Activated naive CD8-positive, alpha-beta T cell treated with anti-CD3 and anti-CD28 coated beads, Interleukin-2, amount 50 U/mL, for 16 hours (primary cell): ENCODE measurements around the gene SERTAD1.
"Not testable (repeated sequence)": the region's sequence is repeated elsewhere in the genome, so short reads cannot be mapped to it uniquely, and the experiment has no call there.

ENCODE experiments used
- DNase-seq: peaks from one replicate; pipeline ENCODE4 v3.0.0-alpha.2; 2020; ENCODE audit warnings: low read depth, low spot score

SERTAD1 gene

DNA sequence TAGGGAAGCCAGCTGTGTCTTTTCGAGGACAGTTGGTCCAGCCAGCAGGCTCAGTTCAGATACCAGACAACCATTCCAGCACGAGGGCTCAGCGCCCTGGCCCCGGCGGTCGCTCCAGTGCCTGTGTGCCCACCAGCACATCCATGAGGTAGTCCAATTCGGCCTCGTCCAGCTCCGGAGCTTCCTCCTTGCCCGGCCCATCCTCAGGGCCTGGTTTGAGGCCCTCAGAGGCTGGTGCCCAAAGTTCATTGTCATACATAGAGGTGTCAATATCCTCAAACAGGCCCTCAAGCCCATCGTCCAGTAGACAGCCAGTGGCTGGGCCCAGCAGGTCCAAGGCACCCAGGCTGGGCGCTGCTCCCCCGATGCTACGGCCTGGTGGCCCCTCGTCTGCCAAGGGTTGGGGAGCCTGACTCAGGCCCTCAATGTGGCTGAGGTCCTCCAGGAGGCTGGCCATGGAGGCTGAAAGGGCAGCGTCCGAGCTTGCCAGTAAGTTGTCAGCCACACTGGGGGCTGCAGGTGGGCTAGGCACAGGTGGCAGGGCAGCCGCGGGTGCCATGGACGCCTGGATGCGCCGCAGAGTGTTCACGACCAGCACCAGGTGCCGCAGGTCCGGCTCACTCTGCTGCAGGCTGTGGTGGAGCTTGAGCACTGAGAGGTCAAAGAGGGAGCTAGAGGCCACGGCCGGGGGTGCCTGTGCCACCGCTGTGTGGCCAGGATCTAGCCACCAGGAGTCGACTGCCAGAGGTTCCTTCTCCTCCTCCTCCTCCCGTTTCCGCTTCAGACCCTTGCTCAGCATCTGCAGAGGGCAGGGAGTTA lies 2.8 kb downstream of the SERTAD1 start:
- no peak for DNase-seq

DNA sequence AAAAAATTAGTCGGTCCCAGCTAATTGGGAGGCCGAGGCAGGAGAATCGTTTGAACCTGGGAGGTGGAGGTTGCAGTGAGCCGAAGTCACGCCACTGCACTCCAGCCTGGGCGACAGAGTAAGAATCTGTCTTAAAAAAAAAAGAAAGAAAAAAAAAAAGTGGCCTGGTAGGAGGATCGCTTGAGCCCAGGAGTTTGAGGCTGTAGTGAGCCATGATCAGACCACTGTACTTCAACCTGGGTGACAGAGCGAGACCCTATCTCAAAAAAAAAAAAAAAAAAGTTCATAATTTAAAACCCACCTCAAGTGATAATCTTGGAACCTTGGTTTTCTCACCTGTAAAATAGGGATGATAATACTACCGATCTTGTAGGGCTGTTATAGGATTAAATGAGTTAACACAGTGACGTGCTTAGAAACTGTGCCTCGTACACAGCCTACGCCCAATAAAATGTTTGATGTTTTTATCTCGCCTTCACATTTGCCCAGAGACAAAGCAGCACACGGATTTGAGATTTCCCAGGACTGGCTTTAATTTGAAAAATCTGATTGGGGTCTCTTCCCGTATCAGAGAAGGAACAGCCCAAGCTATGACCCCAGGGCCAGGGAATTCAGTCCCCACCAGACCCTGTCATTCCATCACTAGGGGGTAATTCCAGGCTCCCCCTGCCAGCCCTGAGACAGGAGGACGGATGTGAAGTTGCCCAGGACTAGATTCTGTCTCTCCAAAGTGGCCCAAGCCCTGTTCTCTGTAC lies 3.6 kb downstream of the SERTAD1 start:
- DNase-seq = no peak

DNA sequence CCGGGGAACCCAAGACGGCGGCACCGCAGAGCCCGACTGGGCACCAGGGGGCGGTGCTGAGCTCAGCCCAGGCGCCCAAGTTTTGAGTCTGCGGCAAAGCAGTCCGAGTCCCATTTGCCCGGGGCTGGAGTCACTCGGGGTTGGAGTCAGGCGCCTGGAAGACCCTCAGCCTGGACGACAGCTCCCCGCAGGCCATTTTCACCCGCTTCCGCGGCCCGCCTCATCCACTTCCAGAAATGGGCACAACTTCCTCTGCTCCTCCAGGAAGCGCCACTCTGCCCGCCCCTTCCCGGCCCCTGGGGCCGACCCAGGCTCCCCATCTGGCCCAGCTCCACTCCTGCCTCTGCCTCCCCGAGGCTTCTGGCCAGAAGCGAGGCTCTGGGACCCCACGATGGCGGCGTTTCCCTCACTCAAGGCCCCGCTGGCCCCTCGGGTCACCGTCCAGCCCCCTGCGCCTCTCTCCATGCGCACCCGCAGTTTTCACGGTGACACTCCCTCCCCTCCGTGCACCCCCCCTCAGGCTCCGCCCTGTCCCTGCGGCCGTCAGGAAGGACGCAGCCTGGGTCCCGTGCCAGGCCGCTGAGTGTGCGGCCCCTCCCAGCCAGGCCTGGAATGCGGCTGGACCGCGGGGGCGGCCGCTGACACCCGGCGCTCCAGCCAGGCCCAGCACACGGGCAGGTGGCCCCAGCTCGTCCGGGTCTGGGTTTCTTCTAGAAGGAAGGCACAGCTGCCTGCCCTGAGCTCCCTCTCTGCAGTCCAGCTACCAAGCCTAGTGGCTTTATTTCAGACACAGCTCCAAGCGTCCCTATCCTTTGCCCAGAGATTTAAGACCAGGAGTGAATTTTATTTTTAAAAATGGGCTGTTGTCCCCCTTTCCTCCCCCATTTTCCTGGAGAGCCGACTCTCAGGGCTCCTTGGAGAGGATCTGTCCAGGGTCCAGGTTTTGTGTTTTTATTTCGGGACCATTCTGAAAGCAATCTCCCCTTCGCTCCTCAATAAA lies 4.7 kb downstream of the SERTAD1 start:
- DNase-seq = peak; percentile 33

DNA sequence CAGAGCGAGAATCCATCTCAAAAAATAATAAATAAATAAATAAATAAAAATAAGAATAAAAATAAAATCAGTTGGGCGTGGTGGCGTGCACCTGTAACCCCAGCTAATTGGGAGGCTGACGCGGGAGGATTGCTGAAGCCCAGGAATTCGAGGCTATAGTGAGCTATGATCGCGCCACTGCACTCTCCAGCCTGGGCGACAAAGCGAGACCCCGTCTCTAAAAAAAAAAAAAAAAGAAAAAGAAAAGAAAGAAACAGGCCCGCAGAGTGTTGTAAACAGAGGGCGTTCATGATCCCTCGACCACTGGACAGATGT lies 5.4 kb downstream of the SERTAD1 start:
- no peak for DNase-seq

DNA sequence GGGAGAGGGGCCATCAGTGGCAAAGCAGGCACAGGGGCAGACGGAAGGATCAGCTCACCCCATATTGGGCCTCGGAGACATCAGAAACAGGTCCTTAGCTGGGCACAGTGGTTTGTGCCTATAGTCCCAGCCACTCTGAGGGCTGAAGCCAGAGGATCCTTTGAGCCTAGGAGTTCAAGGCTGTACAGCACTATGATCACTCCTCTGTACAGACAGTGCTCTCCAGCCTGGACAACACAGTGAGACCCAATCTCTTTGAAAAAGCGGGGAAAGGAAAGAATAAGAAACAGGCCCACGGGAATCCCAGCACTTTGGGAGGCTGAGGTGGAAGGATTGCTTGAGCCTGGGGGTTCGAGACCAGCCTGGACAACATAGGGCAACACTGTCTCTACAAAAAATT lies 6.0 kb downstream of the SERTAD1 start:
- DNase-seq = no peak

DNA sequence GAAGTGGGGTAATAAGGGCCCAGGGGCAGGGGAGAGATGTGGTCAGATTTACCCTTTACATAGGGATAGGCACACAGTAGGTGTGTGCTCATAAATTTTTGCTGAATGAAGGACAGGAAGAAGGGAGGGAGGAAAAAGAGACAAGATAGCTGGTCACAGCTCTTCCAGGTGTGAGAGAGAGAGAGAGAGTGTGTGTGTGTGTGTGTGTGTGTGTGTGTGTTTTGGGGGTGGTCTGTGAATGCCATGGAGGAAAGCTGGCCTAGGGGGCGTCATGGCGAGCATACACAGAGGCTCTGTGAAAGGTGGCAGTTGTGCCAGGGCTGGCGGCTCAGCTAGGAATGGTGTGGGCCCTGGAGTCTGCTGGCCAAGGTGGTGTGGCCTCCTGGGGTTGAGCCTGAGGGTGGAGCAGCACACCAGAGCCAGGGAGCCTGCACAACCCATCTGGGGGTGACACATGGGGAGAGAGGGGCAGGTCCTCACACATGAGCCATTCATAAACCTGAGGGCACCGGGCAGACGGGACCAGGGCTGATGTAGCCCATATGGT lies 6.7 kb downstream of the SERTAD1 start:
- no peak for DNase-seq

DNA sequence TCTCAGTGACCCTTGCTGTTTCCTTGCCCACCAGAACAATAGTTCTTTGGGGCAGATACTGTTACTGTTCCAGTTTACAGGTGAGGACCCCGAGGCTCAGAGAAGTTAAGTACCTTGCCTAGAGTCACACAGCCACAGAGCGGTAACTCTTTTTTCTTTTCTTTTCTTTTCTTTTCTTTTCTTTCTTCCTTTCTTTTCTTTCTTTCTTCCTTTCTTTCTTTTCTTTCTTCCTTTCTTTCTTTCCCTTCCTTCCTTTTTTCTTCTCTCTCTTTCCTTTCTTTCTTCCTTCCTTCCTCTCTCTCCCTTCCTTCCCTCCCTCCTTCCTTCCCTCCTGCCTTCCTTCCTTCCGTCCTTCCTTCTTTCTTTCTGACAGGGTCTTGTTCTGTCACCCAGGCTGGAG lies 7.8 kb downstream of the SERTAD1 start:
- no peak for DNase-seq

DNA sequence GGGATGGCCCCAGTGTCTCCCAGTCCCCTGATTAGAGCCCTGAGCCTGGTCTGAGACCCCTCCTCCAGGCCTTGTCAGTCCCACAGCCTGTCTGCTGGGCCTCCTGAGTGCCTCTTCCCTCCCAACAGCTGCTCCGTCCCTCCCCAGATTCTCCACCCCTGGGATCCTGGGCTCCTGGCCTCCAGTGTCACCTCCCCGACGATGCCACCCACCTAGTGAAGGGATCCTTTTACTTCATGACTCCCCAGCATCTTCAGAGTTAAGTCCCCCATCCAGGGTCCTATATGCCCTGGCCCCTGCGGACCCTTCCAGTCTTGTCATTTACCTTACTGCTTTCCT lies 8.2 kb downstream of the SERTAD1 start:
- no peak for DNase-seq

DNA sequence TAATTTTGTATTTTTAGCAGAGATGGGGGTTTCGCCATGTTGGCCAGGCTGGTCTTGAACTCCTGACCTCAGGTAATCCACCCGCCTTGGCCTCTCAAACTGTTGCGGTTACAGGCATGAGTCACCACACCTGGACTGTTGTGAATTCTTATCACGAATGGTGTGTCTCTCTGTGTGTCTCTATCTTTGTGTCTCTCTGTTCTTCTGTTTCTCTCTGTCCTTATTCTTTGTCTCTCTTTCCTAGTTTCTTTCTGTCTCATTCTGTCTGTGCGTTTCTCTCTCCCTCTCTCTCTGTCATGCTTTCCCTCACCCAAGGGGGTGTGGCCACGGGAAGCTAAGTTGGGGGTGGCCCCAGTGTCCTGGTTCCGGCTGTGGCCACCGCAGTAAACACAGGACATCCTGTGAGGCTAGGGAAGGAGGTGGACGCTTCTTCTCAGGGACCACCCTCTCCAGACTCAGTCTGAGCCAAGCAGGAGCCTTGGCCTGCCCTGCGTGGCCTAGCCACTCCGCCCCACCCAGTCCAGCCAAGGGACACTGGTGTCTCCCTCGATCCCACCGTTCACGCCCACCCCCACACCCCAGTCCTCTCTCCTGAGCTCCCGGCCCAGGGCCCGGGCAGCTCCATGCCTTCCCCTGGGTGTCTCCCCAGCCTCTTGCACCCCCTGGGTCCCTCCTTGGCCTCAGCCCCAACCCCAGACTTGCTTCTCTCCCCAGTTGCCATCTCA lies 8.7 kb downstream of the SERTAD1 start:
- DNase-seq = no peak

DNA sequence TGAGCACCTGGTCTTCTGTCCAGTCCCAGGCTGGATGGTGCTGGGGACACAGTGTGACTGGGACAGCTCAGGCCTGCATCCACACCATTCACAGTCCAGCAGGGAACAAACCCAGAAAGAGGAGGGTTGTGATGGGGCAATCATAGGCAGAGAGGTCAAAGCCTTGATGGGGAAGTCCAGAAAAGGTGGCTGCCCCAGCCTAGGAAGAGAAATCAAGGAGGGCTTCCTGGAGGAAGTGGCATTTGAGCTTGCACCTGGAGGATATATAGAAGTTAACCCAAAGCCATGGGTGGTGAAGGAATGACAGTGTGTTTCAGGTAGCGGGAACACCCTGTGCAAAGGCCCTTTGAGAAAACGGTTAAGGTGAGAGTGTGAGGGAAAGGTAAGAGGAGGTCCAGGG lies 10.0 kb downstream of the SERTAD1 start:
- no peak for DNase-seq

DNA sequence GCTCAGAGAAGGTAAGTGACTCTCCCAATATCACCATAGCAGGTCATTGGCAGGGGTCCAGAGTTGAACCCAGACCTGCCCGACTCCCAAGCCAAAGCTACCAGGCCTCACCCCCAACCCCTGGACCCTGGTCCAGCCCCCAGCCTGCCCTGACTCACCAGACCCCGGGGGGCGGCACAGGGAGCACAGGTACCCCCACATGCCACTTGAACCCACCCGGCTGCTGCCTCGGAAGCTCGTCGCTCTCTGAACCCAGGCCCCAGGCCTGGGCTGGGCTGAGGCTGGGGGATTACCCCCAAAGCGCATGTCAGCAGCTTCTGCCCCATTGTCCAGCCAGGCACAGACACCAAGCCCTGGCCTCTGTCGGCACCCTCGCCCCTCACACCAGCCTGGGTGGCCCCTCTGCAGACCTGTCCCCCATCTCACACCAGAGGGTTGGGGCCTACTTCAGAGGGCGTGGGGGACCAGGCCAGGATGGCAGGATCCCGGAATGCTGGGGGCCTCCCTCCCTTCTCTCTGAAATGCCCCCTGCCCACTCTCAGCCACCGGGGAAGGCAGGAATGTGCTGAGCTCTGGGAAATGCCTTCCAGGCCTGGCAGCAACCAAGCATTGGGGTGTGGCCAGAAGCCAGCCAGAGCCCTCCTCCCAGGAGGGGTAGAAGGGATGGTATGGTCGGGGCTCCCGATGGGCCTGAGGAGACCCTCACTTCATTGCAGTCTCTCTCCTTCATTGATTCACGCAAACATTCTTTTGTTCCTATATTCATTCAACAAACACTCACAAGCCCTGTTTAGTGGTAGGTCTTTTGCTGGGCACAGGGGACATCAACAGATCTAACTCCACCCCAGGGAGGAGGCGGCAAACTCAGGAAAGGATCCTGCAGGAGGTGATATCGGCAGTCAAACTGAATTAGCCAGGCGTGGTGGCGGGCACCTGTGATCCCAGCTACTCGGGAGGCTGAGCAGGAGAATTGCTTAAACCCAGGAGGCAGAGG lies 11.0 kb downstream of the SERTAD1 start:
- no peak for DNase-seq

DNA sequence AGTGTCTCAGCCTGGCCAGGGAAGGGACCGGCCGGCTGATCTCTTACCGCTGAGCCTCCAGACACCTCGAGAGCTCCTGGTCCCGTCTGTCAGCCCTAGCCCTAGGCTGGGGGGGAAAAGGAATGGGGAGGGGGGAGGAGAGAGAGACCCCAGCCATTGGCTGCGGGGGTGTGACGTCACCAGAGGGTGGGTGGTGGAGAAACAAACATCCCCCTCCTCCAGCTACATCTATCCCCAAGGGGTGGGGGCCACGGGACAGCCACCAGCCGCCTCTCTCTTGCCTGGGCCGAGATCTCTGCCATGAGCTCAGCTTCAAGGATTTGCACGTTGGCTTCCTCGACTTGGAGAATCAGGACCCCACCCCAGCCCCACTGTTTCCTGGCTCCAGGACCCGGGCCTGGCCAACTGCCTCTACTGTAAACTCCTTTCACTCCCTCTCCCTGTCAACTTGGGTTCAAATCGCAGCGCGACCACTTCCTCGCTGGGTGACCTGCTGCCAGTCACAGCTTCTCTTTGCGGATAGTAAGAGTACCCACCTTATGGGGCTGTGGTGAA lies 12.4 kb downstream of the SERTAD1 start, which contains the start of gene PRX:
PRX (minus strand) TSS at position 88 of the 555 bp plus-strand sequence. CDS start 5,446 bp downstream, outside the sequence.
- no peak for DNase-seq

DNA sequence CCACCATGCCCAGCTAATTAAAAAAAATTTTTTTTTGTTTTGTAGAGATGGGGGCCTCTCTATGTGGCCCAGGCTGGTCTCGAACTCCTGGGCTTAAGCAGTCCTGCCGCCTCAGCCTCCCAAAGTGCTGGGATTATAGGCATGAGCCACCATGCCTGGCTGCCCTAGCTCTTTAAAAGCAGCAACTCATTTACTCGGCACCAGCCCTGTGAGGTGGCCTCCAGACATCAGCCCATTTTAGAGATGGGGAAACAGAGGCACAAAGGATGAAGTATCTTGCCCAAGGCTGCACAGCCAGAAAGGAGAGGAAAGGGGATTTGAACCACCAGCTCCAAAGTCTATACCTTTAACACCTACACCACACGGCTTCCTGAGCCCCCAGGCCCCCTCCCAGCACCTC lies 12.9 kb downstream of the SERTAD1 start:
- DNase-seq = no peak

DNA sequence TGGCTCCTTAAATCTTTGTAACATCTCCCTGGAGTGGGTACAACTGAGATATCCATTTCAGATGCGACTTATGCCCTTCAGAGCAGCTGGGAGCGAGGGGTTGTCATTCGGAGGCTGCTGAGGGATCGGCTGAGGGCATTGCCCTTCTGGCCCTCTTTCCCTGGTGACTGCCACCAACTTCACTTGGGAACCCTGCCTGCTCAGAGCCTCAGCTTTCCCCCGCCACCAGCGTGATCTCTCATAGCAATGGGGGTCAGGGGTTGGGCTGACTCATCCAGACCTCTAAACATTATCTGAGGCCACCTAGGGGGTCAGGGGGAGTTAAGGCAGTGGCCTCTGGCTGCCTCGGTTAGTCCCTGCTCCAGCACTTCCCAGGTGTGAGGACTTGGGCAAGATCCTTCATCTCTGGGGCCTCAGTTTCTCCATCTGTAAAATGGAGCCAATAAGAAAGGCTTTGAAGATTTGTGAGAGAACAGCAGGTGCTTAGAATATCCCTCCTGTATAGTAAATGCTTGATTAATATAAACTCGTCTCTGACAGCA lies 13.8 kb downstream of the SERTAD1 start:
- no peak for DNase-seq

DNA sequence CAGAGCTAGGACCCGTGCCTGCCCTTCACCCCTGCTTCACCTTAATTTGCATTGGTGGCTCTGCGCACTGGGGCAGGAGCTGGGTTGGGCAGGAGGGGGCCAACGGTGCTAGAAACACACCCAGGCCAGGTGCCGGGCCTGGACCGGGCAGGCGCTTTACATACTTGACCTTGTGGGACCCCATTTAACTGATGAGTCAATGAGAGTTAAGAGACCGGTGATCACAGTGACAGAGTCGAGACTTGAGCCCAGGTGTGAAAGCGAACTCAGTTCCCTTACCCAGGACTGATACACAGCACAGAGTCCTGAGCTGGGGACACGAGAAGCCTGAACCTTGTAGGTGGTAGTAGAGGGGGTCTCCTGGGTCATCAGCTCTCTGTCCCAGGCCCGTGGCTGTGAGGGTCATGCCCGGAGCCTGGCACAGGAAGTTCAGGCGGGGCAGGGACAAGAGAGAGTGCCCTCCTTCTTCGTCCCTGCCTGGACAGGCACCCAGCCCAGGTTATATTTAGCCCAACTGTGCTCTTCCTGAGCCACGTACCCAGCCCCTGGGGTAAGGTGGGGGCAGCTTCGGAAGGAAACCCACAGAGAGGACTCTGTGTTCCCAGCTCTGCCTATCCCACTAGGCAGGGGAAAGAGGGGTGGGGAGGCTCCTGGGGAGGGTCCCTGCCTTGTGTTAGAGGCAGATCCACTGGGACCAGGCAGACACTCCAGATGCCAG lies 14.5 kb downstream of the SERTAD1 start:
- no peak for DNase-seq

DNA sequence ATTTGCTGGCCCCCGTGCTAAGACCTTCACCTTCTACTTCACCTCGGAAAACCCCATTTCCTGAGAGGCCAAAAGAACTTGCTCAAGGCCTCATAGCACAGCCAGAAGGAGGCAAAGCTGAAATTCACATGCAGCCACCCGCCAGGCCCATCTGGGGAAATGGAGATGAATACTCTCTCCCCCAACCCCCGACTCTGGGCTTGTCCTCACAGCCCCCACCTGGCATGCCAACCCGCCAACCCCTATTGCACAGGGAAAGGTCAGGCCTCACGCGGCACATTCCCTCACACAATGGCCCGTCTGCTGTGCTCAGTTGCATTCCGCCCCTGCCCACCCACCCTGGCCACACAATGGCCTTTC lies 15.8 kb downstream of the SERTAD1 start:
- no peak for DNase-seq

DNA sequence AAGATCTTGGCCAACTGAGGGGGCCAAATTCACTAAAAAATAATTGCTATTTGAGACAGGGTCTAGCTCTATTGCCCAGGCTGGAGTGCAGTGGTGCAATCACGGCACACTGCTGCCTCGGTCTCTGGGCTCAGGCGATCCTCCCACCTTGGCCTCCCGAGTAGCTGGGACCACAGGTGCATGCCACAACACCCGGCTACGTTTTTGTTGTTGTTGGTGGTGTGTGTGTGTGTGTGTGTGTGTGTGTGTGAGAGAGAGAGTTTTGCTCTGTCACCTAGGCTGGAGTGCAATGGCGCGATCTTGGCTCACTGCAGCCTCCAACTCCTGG lies 17.2 kb downstream of the SERTAD1 start:
- not testable (repeated sequence) for DNase-seq

DNA sequence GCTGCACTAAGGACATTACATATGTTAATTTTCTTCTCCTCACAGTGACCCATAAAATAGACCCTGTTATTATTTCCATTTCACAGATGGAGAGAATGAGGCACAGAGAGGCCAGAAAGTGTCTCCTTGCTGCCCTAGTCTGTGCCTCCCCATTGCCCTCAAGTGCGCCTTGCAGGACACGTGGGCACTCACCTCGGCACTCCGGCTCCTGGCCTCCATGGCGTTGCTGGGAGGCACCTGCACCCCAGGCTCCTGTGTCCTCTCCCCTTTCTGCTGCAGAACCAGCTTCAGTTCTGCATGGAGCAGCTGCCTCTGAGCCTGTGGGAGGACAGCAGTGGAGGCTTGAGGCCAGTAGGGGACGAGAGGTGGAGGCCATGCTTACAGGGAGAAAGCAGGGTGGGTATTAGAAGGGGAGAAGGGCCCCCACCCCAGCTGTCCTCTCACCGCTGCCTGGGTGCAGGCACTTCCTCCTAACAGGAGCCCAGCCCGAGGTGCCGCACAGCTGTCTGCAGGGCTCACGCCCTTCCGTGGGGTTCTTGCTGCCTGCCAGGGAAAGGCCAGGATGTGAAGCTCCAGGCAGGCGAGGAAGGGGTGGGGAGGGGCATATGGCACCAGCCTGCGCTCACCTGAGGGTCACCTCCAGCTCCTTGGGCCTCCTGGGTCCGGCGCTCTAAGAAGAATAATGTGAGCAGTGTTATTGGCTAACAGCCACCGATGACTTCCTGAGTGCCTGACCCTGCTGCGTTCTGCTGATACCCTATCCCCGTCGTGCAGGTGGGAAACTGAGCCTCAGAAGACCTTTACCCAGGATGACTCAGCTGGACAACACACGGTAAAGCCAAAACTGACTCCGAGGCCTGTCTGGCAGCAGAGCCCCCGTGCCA lies 17.8 kb downstream of the SERTAD1 start:
- DNase-seq = no peak
